Fibroblast of villous mesenchyme (primary cell): ENCODE measurements around the gene AKR1C1. TPM values are rescaled to one million over a fixed set of nuclear protein-coding genes. Genes with fewer than 3 reads are reported as not detected.
"Not testable (repeated sequence)": the region's sequence is repeated elsewhere in the genome, so short reads cannot be mapped to it uniquely, and the experiment has no call there.

Source experiments
- DNase-seq: peaks from one replicate; pipeline ENCODE4 v3.0.0-alpha.2; 2010; ENCODE audit warnings: low read depth
- H3K4me3 ChIP-seq: 2 replicates; pipeline ENCODE4 v1.5.1; 2011; ENCODE audit warnings: low read depth, mild to moderate bottlenecking, low read length
- small RNA-seq: library from RNA; depleted of rRNA; stranded (forward); fragments of <200 nt; gene quantifications from one replicate; pipeline ENCODE3, GENCODE V24; 2012
- total RNA-seq: library from RNA; depleted of rRNA; stranded (reverse); fragments of >200 nt; gene quantifications from 2 replicates; pipeline ENCODE4 v1.2.3, GENCODE V29; 2012
- TF ChIP-seq, protein P1 (sequence below): IDR thresholded peaks from 2 replicates; pipeline ENCODE4 v1.5.1; 2012; ENCODE audit warnings: low read depth, mild to moderate bottlenecking, low read length; ENCODE audit not compliant: insufficient read depth

The AKR1C1 gene
- total RNA-seq, 1 donor = 6.0 TPM

DNA sequence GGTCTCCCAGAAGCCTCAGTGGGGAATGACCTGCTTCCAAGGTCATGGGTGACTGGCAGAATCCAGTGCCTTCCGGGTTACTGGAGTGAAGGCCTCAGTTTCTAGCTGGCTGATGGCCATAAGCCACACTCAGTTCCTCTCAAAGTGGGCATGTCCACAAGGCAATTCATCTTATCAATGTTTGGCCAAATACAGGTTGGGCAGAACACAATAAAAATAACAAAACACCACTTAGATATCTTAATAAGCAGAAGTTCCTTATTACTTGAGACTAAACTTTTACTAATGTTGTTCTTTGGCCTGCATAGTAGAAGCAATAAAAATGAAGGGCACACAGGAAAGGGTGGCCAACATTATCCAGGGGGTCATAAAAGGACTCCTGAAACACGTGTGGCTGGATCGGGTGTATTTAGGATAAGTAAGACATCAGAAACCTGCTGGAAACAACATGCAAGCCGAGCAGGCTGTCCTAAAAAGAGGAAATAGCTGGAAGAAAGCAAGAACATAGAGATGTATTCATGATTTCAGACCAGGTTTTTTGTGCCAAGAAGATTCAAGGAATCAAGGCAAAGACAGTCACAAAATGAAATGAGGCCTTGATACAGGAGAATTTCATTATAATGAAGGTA is 60.1 kb downstream of the AKR1C1 start:
- TF ChIP-seq, protein P1, sequence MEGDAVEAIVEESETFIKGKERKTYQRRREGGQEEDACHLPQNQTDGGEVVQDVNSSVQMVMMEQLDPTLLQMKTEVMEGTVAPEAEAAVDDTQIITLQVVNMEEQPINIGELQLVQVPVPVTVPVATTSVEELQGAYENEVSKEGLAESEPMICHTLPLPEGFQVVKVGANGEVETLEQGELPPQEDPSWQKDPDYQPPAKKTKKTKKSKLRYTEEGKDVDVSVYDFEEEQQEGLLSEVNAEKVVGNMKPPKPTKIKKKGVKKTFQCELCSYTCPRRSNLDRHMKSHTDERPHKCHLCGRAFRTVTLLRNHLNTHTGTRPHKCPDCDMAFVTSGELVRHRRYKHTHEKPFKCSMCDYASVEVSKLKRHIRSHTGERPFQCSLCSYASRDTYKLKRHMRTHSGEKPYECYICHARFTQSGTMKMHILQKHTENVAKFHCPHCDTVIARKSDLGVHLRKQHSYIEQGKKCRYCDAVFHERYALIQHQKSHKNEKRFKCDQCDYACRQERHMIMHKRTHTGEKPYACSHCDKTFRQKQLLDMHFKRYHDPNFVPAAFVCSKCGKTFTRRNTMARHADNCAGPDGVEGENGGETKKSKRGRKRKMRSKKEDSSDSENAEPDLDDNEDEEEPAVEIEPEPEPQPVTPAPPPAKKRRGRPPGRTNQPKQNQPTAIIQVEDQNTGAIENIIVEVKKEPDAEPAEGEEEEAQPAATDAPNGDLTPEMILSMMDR = no peak
- no peak overlapping the region for H3K4me3 ChIP-seq
- no peak for DNase-seq

DNA sequence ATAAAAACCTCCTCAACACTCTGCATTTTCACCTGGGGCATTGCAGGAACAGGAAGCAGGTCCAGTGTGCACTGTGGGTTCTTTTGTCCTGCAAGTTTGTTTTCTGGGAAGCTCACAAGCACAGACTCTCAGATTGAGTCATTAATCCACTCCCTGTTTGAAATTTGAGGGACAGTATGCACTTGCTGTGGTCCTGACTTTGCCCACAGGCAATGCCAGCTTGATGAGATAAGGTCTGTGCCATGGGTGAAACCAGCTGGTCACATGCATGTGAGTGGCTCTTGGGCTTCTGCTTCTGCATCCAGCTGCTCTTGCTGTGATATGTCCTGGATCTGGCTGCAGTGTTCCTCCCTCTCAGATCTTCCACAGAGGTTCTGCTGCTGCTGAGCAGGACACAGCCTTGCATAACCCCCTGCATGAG is 62.3 kb downstream of the AKR1C1 start:
- not testable (repeated sequence) for DNase-seq, H3K4me3 ChIP-seq

DNA sequence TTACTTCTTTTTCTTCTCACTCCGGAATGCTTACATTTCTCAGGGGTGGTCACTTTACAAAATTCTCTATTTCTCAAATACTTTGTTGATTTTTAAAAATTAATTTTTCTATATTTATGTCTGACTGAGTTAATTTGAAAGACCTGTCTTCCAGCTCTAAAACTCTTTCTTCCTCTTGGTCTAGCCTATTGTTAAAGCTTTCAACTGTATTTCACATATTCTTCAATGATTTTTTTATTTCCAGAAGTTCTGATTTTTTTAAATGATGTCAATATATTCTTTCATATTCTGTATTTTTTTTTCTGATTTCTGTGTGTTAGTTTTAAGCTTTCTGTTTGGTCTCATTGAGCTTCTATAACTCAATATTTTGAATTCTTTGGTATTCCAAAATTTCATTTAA is 67.8 kb downstream of the AKR1C1 start:
- TF ChIP-seq, protein P1 = no peak
- no peak overlapping the region for H3K4me3 ChIP-seq
- no peak for DNase-seq

DNA sequence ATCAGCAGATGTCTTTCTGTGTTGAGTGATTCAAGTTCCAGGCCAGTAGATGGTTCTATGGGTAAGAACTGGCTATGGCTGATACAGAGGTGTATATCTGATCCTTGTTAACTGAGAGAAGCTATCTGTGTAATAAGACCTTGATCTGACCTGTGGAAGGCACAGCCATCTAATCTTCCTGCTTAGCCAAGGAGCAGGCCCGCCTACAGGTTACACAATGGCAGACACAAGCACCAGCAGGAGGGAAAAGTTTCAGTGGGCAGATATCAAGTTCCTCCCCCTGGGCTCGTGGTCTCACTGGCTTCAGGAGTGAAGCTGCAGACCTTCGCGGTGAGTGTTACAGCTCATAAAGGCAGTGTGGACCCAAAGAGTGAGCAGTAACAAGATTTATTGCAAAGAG is 68.4 kb downstream of the AKR1C1 start:
- DNase-seq, H3K4me3 ChIP-seq: not testable (repeated sequence)

DNA sequence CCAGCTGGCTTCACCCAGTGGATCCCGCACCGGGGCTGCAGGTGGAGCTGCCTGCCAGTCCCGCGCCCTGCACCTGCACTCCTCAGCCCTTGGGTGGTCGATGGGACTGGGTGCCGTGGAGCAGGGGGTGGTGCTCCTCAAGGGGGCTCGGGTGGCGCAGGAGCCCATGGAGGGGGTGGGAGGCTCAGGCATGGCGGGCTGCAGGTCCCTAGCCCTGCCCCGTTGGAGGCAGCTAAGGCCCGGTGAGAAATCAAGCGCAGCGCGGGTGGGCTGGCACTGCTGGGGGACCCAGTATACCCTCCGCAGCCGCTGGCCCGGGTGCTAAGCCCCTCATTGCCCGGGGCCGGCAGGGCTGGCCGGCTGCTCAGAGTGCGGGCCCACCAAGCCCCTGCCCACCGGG is 69.2 kb downstream of the AKR1C1 start:
- DNase-seq, H3K4me3 ChIP-seq: not testable (repeated sequence)

Small RNA genes within 50 kb of the gene (small RNA-seq; reads per million reads assigned to genes)
- not detected for gene RF00096

Other genes starting within 250 kb of the AKR1C1 start
- 7.7 and 9.1 TPM in 2 replicates for gene AKR1E2, start 137.2 kb upstream of the AKR1C1 start, total RNA-seq
- gene AKR1C2, start 40.4 kb downstream of the AKR1C1 start, total RNA-seq = 1.6 and 5.2 TPM in 2 replicates
- gene AKR1C3, start 131.0 kb downstream of the AKR1C1 start, total RNA-seq = 5.8 and 16.4 TPM in 2 replicates
- gene AKR1C8, start 221.7 kb downstream of the AKR1C1 start, total RNA-seq = not detected in 2 replicates
- gene AKR1C4, start 233.4 kb downstream of the AKR1C1 start, total RNA-seq = not detected in 2 replicates